Ecto neural progenitor cell (in vitro differentiated cells): ENCODE results near the gene C1orf232.

Experiments
- DNase-seq: peaks from one replicate; pipeline ENCODE4 v3.0.0-alpha.2; 2018; ENCODE audit warnings: low spot score

The C1orf232 gene

DNA sequence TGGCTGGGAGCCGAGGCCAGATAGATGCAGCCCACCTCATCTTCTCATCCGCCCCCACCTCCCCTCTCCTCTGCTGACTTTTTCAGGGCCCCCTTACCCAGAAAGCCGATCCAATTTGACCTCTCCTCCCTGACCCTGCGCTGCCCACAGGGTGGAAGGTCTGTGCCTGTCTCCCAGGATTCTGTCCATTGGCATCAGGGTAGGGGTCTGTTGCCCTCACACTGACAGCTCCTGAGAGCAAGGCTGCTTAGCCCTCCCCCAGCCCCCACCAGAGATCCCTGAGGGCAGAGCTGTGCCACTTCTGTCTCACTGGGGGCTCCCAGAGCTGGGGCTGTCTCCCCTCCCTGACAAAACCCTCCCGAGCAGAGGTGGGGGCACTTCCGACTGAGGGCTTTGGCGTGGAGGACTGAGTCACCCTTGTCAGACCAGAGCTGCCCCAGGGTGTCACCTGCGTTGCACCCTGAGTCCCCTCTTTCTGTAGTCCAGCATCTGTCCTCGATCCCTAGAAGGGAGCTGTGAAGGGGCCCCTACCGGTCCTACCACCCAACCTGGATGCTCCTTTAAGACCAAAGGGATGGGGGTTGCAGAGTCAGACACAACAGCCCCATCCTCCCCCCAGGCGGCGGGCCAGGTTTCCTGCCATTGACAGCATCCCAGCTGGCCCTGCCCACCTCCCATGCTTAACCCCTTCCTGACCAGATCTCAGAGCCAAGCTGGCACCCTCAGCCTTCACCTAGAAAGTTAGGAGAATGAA, 12.3 kb downstream of the C1orf232 start:
- DNase-seq = no peak

DNA sequence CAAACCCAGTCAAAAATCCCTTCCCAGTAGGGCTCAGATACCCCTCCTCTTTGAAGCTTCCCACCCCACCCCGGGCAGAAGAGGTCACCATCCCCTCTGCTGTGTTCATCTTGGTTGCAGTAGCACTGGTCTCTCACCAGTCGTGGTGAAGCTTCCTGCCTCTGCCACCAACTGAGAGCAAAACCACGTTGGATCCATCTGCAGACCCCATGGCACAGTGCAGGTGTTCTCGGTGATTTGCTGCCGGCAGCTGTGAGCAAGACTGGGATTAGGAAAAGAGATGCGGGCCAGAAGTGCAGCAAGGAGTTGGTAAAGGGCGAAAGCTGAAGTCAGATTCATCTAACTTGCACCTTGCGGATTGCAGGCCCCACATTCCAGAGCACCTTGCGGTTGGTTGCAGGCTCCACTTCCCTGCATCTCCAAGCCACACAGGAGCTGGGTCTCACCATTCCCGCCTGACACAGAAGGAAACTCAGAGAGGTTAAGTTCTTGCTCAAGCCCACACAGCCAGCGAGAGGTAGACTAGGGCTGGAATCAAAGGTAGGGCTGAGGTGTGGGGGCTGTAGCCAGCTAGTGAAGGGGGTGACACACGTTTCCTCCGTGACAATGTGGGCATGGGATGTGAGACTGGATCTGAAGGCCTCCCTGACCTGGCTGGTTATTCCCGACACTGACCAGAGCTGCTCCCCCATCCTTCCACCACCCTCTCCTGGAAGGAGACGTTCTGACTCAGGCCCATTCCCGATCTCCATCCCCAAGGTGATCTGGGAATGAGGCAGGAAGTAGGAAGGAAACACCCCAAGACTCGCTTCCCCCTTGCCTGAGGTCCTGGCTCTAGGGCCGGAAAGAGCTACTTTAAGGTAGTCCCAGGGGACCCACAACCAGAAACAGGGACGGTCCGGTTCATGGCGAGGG, 13.1 kb downstream of the C1orf232 start:
- DNase-seq = no peak

DNA sequence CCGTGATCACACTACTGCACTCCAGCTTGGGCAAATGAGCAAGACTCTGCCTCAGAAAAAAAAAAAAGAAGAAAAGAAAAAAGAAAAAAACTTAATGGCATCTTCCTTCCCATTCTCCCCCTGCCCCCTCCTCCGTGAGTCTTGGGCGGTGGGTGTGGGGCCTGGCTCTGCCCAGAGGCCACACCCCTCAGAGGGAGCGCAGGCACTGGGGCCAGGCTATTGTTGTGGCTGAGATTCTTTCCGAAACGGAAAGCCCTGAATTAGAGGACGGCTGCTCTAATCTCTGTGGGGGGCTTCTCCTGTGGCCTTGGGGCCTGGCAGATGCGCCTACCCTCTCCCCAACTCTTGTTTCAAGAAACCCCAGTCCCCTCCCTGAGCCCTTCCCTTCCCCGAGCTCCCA, 14.0 kb downstream of the C1orf232 start:
- peak; percentile 72 for DNase-seq

DNA sequence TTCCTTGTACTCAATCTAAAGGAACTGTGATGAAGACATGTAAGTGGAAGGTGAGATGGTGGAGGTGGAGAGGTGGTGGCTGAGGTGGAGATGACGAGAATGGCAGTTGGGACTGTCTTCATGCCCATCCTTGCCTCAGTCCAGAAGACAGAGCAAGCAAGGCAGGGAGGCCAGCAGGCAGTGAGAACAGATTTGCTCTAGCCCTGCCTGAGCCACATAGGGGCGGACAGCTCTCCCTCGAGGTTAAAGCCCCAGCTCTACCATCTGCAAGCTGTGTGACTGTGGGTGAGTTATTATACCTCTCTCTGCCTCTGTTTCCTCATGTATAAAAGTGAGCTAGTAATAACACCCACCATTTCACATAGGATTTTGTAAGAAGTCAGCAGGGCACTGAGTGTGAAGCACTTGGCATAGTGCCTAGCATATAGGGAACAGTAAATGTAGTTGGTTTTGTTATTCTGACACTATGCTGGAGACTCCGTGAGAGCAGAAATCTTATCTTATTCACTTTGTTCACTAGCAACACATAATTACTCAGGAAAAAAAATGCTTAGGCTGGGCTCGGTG, 14.7 kb downstream of the C1orf232 start:
- DNase-seq = no peak

DNA sequence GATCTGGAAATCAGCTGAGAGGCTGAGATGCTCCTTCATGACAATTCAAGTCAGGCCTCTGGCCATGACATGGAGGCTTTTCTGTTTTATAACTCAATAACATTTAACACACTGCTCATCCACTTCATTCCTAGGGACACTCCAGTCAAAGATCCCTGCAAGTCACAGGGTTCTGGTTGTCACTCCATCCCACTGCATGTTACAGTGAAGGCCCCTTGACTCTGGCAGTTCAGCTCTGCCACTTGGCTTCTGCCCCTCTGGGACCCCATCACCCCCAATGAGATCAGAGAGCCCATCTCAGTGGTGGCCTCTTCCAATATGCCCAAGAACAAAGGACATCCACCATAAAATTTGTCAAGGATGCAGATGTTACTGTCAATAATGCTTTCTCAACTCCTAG, 19.9 kb downstream of the C1orf232 start:
- no peak for DNase-seq

DNA sequence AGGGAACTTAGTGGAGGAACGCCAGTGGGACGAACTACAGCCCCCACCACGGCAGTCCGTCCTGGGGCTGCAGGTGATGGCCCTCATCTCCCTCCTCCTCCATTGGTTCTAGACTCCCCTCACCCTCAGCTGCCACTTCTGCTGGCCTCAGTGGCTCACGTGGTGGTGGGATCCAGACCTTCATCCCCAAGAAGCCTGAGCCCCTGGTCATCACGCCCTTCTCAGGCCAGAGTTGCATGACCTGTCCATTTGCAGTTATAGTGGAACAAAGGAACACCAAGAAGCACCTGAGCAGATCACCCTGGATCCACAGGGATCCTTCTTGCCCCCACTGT, 22.8 kb downstream of the C1orf232 start:
- DNase-seq = no peak

DNA sequence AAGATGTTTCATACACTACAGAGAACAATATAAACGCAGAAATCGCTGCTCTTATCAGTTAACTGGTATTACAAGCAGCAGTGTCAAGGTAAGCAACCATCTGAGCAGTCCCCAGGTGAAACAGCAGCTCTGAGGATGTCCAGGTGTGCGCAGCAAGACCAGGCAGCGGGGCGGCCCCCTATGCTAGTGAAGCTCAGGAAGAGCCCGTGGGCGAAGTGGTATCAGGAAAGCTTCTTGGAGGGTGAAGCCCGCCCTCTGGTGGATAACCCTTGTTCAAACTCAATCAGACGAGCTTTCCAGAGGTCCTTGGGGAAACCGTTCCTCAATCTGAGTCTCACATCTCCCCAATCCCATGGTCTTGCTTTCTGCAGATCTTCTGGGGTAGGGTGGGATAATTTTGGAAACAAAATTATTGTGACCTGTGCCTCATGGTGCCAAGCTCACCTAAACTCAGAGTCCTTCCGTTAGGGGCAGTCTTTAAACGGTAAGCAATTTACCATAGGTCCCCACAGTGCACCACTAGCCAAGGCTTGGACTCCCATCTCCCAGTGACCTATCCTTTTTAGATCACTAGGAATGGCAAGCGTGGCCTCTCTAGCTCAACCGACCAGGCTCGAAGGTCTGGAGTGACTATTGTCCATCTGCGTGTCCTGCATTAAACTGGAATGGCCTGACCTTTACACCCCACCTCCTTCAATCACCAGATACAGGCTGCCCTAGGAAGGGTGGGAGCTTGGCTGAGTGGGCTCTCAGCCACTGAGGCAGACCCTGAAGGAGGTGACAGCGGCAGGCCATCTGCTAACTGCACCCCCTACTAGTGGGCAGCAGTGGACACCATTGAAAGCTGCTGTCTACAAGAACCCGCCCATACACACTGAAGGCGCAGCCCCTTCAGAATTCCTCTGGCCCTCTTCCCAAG, 23.5 kb downstream of the C1orf232 start:
- peak; percentile 84 for DNase-seq

DNA sequence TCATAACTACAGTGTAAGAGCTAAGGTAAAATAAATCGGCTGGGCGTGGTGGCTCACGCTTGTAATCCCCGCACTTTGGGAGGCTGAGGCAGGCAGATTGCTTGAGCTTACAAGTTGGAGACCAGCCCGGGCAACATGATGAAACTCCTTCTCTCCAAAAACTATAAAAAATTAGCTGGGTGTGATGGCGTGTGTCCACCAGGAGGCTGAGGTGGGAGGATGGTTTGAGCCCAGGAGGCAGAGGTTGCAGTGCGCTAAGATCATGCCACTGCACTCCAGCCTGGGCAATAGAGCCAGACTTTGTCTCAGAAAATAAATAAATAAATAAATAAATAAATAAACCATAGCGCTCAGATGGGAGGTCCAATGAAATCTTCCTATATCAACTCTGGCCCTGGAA, 26.6 kb downstream of the C1orf232 start:
- no peak for DNase-seq

DNA sequence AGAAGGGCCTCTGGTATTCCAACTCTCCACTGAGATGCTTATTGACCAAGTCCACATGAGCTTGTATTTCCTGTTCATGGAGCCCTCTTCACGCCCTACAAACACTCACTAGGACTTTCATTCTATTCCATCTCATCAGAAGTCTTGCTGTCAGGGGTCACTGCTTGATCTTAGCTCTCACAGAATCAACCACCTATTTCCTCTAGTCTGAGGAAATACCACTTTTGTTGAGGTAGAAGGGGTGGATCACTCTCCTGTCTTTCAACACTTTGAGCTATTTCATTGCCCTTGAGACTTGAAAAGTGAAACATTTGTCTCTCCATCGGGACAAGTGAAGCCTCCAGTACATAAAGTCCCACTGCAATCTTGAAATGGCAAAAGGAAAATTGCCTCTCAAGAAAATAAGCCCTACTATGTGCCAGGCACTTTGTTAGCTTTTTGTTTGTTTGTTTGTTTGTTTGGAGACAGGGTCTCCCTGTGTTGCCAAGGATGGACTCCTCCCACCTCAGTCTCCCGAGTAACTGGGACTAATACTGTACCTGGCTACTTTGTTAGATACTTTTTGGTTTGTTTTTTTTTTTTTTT, 29.7 kb downstream of the C1orf232 start:
- DNase-seq = no peak

DNA sequence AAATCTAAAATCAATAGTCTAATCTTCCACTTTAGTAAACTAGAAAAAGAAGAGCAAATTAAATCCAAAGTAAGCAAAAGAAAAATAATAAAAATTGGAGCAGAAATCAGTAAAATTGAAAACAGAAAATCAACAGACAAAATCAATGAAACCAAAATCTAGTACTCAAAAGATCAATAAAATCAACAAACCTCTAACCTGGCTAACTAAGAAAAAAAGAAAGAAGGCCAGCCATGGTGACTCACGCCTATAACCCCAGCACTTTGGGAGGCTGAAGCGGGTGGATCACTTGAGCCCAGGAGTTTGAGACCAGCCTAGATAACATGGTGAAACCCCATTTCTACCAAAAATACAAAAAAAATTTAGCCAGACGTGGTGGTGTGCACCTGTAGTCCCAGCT, 34.3 kb downstream of the C1orf232 start:
- no peak for DNase-seq

DNA sequence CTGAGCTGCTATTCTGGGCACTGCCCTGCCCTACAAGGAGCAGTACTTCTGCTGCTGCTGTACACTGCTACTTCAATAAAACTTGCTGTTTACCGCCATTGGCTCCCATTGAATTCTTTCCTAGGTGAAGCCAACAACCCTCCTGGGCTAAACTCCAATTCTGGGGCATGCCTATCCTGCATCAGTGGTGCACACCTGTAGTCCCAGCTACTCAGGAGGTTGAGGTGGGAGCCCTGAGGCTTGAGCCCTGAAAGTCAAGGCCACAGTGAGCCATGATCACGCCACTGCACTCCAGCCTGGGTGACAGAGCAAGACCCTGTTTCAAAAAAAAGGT, 36.0 kb downstream of the C1orf232 start:
- DNase-seq = no peak

DNA sequence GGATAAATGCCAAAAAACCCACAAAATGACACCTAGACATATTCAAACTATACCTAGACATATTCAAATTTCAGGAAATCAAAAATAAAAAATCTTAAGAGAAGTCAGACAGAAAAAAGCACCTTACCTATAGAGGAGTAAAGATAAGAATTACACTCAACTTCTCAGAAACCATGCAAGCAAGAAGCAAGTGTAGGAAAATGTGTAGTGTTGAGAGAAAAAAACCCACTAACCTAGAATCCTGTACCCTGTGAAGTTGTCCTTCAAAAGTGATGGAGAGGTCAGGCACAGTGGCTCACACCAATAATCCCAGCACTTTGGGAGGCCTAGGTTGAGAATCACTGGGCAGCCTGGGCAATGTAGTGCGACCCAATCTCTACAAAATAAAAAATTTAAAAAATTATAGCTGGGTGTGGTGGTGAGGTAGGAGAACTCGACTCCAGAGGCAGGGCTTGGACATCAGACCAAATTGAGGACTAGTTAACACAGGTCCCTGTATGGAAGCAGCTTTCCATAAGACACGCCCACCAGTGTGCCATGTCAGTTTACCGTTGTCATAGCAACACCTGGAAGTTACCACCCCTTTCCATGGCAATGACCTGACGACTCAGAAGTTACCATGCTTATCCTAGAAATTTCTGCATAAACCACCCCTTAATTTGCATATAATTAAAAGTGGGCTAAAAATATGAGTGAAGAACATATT, 36.5 kb downstream of the C1orf232 start:
- DNase-seq = no peak

DNA sequence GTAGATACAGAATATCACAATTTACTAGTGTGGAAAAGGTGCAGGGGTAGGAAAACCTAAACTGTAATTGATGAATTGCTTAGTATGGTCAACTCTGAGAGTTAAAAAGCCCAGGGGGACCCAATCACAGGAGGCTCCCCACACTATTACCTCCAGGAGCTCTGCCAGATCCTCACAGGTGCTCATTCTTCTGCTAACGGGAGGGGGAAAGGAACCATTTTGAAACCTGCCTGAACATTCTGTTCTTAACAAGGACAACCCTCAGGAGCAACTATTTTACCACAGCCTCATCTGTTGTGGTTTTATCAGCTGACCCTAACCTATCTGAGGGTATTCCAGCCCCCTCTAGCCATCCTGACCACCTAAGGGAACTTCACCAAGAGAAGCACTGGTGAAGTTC, 38.1 kb downstream of the C1orf232 start:
- no peak for DNase-seq

DNA sequence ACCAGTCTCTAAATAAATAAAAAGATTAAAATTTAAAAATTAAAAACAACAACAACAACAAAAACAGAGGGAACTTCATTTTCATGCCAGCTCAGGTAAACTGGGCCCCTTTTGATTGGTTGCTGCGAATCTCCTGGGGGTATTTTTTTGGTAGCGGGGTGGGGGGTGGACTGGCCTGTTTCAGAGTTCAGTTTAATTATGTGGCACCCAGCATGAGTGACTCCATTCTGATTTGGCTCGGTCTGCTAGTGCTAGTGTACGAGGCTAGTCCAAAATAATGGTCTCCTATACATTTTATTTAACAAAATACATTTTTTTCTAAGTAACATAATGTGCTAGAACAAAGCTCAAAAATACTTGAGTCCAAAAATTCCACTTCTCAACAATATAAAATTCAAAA, 39.0 kb downstream of the C1orf232 start:
- DNase-seq = no peak

DNA sequence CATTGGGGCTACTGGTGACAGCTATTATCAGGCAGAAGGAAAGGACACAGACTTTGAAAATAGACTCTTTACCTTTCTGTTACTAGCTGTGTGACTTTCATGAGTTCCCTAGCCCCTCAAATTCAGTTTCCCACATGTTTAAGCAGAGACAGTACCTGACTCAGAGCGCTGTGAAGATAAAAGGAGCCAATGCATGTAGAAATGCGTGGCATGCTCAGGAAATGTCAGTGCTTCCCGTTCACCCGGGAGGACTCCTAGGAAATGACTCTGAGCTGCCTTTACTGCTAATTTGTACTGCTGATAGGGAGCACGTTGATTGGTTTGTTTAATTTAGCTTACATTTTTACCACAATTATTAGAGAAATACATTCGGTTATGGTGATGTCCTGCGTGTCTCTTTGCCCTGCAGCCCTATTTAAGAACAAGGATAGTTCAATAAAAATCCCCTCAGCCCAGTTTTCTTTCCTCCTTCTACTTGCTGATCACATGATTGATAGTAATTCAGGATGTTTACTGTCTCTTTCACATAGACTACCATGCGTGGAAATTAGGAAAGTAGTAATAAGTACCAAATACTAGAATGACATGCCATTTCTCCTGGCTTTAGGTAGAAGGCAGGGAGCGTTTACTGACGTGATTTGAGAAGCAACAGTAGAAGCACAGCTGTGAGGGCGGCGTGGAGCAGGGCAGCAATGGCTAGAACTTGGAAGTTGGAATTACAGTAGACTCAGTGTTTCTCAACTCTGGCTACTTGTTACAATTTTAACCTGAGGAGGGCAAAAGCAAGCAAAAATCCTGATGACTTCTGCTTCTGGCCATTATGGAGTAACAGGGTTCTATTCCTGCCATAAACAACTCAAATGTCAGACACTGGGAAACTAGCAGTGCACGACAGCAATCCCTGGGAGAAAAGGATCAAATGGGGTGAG, 41.3 kb downstream of the C1orf232 start:
- DNase-seq = no peak

DNA sequence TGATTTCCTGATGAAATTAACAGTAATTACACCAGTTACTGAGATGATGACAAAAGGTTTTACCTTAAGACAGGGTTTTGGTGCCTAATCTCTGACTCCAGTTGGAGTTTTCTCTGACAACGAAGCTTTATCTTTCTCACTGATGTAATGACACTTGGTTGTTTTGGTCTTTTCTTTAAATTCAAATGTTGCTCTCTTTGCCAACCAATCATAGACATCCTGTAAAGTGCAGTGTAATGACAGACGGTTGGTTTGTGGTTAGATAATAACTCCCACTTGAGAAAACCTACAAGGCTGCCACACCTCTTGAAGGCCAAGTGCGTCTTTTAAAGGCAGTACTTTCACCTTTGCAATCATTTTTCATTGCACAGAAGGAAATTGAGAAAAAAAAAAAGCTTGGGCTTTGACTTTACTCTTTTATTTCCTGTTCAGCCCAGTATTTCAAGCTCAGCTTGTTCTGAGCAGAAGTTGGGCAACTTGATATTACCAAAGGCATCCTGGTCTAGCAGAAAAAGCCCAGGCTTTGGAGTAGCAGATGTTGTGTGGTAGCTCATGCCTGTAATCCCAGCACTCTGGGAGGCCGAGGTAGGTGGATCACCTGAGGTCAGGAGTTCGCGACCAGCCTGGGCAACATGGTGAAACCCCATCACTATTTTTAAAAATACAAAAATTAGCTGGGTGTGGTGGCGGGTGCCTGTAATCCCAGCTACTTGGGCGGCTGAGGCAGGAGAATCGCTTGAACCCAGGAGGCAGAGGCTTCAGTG, 42.3 kb downstream of the C1orf232 start:
- no peak for DNase-seq

DNA sequence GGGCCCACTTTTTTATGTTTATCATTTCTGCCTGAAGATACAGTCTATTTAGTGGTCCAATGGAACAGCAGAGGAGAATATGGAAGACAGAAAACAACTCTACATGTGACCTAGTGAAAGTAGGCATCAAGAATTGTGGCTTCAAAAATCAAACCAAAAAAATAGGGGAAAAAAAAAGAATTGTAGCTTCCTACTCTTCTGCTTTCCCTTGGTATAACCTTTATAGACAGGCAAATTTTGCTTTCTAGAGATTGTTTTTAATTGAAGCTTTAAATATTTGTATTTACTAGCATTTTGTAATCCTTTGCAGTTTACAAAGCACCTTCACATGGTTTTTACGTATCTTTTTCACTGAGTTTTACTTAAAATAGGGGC, 42.8 kb downstream of the C1orf232 start:
- DNase-seq = no peak

DNA sequence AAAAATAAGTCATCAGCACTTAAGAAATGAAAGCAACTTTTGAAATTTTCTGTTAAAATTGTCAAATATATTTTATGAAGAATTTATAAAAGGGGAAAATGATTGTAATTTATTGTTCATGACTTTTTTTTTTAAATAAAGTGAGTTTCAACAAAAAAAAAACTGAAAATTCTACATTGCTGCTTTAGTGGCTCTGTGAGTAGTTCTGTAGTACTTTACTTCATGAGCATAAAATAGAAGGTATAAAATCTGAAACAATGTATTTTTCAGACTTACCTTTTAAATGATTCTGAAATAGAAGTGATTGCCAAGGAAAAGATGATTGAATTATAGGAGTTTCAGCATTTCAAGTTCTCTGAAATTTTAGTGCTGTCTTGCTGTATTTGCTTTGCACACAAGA, 43.4 kb downstream of the C1orf232 start:
- no peak for DNase-seq
